ENCODE measurements around the gene DERA.
"Not testable (repeated sequence)": the region's sequence is repeated elsewhere in the genome, so short reads cannot be mapped to it uniquely, and the experiment has no call there.

The DERA gene

DNA sequence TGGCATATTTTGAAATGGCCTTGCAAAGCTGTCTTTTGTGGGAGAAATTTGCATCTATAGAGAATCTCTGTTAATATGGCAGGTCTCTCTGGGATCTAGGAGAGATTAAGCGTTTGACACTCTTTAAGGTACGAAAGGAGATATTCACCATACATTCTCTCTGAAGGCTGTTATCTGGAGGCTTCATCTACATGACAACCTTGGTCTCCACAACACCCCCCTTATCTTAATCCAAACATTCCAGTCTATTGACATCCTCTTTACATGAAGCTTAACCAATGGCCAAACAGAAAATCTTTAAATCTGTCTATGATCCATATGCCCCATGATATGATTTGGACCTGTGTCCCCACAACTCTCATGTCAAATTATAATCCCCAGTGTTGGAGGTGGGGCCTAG is 137.4 kb downstream of the DERA start:
- Histone ChIP-seq H3K36me3 (ENCODE audit: insufficient read depth, low read length) (no peaks in the 10 kb centered on the region), H3K4me1 (ENCODE audit: insufficient read depth, low read length, severe bottlenecking) (no peaks in the 10 kb centered on the region), H2AFZ (ENCODE audit: low read length) (no peak overlapping the region), H3K9me3 (ENCODE audit: low read length) (no peaks in the 10 kb centered on the region), H3K4me2 (ENCODE audit: low read length) (no peak overlapping the region), H4K20me1 (ENCODE audit: insufficient read depth, low read length) (no peaks in the 10 kb centered on the region), H3K79me2 (ENCODE audit: insufficient read depth, low read length) (no peaks in the 10 kb centered on the region), H3K27me3 (ENCODE audit: insufficient read depth, low read length) (no peaks in the 10 kb centered on the region), H3K4me3 (ENCODE audit: low read depth, low read length, poor library complexity, severe bottlenecking) (no peak overlapping the region), H3F3A (ENCODE audit: insufficient read depth, low read length) (no peaks in the 10 kb centered on the region), H3K9ac (ENCODE audit: low read length) (no peak overlapping the region), H3K27ac (ENCODE audit: low read depth, low read length, poor library complexity, severe bottlenecking) (no peak overlapping the region), H3K9me2 (ENCODE audit: low read depth, low read length) (no peaks in the 10 kb centered on the region)
- TF ChIP-seq, protein P1, sequence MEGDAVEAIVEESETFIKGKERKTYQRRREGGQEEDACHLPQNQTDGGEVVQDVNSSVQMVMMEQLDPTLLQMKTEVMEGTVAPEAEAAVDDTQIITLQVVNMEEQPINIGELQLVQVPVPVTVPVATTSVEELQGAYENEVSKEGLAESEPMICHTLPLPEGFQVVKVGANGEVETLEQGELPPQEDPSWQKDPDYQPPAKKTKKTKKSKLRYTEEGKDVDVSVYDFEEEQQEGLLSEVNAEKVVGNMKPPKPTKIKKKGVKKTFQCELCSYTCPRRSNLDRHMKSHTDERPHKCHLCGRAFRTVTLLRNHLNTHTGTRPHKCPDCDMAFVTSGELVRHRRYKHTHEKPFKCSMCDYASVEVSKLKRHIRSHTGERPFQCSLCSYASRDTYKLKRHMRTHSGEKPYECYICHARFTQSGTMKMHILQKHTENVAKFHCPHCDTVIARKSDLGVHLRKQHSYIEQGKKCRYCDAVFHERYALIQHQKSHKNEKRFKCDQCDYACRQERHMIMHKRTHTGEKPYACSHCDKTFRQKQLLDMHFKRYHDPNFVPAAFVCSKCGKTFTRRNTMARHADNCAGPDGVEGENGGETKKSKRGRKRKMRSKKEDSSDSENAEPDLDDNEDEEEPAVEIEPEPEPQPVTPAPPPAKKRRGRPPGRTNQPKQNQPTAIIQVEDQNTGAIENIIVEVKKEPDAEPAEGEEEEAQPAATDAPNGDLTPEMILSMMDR (IDR thresholded peaks at IDR 0.05; ENCODE audit: low read length), result no peak
- TF ChIP-seq EZH2 (IDR thresholded peaks at IDR 0.05; ENCODE audit: borderline replicate concordance, low read length), result no peak

DNA sequence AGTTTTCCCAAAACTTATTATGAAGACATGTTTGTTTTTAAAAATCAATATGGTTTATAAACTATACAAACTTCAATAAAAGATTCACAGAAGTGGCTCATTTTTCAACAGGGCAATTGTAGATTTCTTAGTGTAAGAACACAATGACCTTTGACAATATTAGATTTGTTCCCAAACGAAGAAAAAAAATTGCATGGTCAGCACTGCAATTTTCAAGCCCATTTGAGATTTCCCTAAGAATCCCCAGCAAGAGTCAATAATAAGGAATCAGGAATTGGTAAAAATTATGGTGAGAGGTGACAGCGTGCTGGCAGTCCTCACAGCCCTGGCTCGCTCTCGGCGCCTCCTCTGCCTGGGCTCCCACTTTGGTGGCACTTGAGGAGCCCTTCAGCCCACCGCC is 145.8 kb downstream of the DERA start:
- H3K9me3 ChIP-seq (ENCODE audit: low read length), result no peaks in the 10 kb centered on the region
- no peaks in the 10 kb centered on the region for H3K79me2 ChIP-seq (ENCODE audit: insufficient read depth, low read length)
- no peak overlapping the region for H3K9ac ChIP-seq (ENCODE audit: low read length)
- H3K4me2 ChIP-seq (ENCODE audit: low read length), result no peak overlapping the region
- no peaks in the 10 kb centered on the region for H3F3A ChIP-seq (ENCODE audit: insufficient read depth, low read length)
- H2AFZ ChIP-seq (ENCODE audit: low read length), result no peak overlapping the region
- TF ChIP-seq, protein P1 (IDR thresholded peaks at IDR 0.05; ENCODE audit: low read length), result no peak
- TF ChIP-seq EZH2 (IDR thresholded peaks at IDR 0.05; ENCODE audit: borderline replicate concordance, low read length), result no peak
- H3K27ac ChIP-seq (ENCODE audit: low read depth, low read length, poor library complexity, severe bottlenecking), result no peak overlapping the region
- H3K36me3 ChIP-seq (ENCODE audit: insufficient read depth, low read length), result no peaks in the 10 kb centered on the region
- no peaks in the 10 kb centered on the region for H3K9me2 ChIP-seq (ENCODE audit: low read depth, low read length)
- H3K27me3 ChIP-seq (ENCODE audit: insufficient read depth, low read length), result no peaks in the 10 kb centered on the region
- no peaks in the 10 kb centered on the region for H3K4me1 ChIP-seq (ENCODE audit: insufficient read depth, low read length, severe bottlenecking)
- no peaks in the 10 kb centered on the region for H4K20me1 ChIP-seq (ENCODE audit: insufficient read depth, low read length)
- no peak overlapping the region for H3K4me3 ChIP-seq (ENCODE audit: low read depth, low read length, poor library complexity, severe bottlenecking)

DNA sequence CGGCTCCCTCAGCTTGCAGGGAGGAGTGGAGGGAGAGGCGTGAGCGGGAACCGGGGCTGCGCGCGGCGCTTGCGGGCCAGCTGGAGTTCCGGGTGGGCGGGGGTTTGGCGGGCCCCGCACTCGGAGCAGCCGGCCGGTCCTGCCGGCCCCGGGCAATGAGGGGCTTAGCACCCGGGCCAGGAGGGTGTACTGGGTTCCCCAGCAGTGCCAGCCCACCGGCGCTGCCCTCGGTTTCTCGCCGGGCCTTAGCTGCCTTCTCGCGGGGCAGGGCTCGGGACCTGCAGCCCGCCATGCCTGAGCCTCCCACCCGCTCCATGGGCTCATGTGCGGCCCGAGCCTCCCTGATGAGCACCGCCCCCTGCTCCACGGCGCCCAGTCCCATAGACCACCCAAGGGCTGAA is 146.2 kb downstream of the DERA start:
- not testable (repeated sequence) for H3K9ac ChIP-seq (ENCODE audit: low read length); H3K36me3 ChIP-seq (ENCODE audit: insufficient read depth, low read length); H3K4me1 ChIP-seq (ENCODE audit: insufficient read depth, low read length, severe bottlenecking); H3F3A ChIP-seq (ENCODE audit: insufficient read depth, low read length); H3K4me2 ChIP-seq (ENCODE audit: low read length); H3K27ac ChIP-seq (ENCODE audit: low read depth, low read length, poor library complexity, severe bottlenecking); H2AFZ ChIP-seq (ENCODE audit: low read length); H4K20me1 ChIP-seq (ENCODE audit: insufficient read depth, low read length); H3K27me3 ChIP-seq (ENCODE audit: insufficient read depth, low read length); H3K4me3 ChIP-seq (ENCODE audit: low read depth, low read length, poor library complexity, severe bottlenecking); H3K9me3 ChIP-seq (ENCODE audit: low read length); H3K9me2 ChIP-seq (ENCODE audit: low read depth, low read length); H3K79me2 ChIP-seq (ENCODE audit: insufficient read depth, low read length)

DNA sequence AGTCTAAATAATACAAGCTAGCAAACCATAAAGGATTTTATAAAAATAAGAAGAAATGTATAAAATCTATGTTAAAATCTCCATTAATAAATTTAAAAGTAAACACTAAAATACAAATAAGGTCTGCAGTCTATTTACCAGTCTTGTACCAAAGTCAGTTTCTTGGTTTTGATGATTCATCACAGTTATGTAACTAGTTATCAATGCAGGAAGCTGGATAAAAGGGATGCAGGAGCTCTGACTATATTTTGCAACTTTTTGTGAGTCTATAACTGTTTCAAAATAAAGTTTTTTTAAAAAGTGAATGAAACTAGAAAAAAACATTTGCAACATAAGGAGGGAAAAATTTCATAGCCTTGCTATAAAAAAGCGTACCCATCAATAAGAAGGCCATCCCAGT is 151.5 kb downstream of the DERA start:
- H2AFZ ChIP-seq (ENCODE audit: low read length), result no peak overlapping the region
- no peak overlapping the region for H3K27ac ChIP-seq (ENCODE audit: low read depth, low read length, poor library complexity, severe bottlenecking)
- H3K9ac ChIP-seq (ENCODE audit: low read length), result no peak overlapping the region
- H3K4me1 ChIP-seq (ENCODE audit: insufficient read depth, low read length, severe bottlenecking), result no peaks in the 10 kb centered on the region
- H3K9me2 ChIP-seq (ENCODE audit: low read depth, low read length), result no peaks in the 10 kb centered on the region
- H3K4me3 ChIP-seq (ENCODE audit: low read depth, low read length, poor library complexity, severe bottlenecking), result no peak overlapping the region
- no peaks in the 10 kb centered on the region for H3K27me3 ChIP-seq (ENCODE audit: insufficient read depth, low read length)
- H3K79me2 ChIP-seq (ENCODE audit: insufficient read depth, low read length), result no peaks in the 10 kb centered on the region
- no peaks in the 10 kb centered on the region for H3K9me3 ChIP-seq (ENCODE audit: low read length)
- H3F3A ChIP-seq (ENCODE audit: insufficient read depth, low read length), result no peaks in the 10 kb centered on the region
- no peaks in the 10 kb centered on the region for H4K20me1 ChIP-seq (ENCODE audit: insufficient read depth, low read length)
- no peaks in the 10 kb centered on the region for H3K36me3 ChIP-seq (ENCODE audit: insufficient read depth, low read length)
- H3K4me2 ChIP-seq (ENCODE audit: low read length), result no peak overlapping the region
- no peak for TF ChIP-seq EZH2 (IDR thresholded peaks at IDR 0.05; ENCODE audit: borderline replicate concordance, low read length)
- TF ChIP-seq, protein P1 (IDR thresholded peaks at IDR 0.05; ENCODE audit: low read length), result no peak

Data from OCI-LY1 (cell line).